NCI-H1694 (cell line): Measurements from ENCODE around the gene TNIK.
"Not testable (repeated sequence)": the region's sequence is repeated elsewhere in the genome, so short reads cannot be mapped to it uniquely, and the experiment has no call there.

Source experiments
- DNase-seq: peaks from one replicate; lab custom pipeline; 2025; lab: John Stamatoyannopoulos, UW

The TNIK gene

GRCh38 chr3:171309906-171310359 is 150.3 kb downstream of the TNIK start:
- no peak for DNase-seq

DNA sequence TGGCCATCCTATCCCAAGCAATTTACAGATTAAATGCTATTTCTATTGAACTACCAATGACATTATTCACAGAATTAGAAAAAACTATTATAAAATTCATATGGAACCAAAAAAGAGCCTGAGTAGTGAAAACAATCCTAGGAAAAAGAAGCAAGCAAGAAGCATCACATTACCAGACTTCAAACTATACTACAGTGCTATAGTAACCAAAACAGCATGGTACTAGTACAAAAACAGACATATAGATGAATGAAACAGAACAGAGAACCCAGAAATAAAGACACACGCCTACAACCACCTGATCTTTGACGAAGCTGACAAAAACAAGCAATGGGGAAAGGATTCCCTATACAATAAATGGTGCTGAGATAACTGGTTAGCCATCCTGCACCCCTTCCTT is 152.2 kb downstream of the TNIK start:
- no peak for DNase-seq

DNA sequence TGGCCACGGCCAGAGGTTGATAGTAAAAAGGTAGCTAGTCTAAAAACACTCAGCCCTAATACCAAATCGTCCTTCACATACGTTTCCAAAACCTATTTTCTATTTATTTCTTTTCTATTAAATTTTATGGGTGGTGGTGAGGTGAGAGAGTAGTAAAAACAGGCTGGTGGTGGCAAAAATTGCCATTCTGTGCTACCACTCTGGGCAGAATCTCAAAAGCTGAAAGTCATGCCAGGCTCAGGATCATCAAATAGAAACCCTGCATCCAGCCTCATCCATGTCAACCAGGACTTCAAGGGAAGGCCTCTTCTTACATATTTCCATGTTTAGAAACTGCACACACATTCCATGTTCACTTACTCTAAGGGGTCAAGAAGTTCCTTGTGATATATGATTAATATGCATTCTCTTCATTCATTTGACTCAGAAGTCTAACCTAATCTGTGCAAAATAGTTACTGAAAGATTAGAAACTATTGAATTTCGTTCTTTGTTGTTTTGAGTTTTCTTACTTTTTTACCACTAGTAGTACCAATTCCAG is 153.1 kb downstream of the TNIK start:
- DNase-seq: no peak

DNA sequence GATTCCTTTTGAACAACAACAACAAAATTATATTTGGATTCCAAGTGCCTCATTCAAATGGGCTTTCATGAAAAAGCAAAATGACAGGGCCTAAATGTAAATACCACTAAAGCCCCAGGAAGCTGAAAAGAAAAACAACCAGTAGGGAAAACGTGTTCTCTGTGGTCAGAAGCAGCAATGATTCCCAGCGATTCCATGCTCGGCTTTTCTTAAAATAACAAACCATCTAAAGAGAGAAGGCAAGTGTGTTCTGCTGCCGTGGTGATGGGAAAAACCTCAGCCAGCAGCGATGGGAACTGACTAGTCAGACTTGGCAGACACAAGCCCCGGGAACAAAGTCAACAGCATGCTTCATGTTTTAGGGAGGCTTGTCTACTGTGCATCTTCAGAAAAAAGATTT is 153.6 kb downstream of the TNIK start:
- DNase-seq: no peak

- DNase-seq: not testable (repeated sequence)
Measured at GRCh38 chr3:171305823-171306222, 154.4 kb downstream of the TNIK start.

- DNase-seq: not testable (repeated sequence)
Measured at GRCh38 chr3:171304498-171304897, 155.7 kb downstream of the TNIK start.

DNA sequence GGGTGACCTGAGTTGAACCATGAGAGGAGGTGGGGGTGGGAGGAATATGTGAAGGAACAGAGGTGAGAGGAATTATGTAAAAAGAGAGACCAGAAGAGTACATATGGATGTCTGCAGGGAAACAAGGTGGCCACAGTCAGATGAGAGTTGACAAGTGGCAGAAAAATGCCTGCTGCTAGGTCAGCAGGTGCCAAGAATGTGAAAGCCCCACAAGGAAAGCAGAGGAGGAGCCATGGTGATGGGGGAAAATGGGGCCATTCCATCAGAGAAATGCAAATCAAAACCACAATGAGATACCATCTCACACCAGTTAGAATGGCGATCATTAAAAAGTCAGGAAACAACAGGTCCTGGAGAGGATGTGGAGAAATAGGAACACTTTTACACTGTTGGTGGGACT is 156.2 kb downstream of the TNIK start:
- DNase-seq: not testable (repeated sequence)

DNA sequence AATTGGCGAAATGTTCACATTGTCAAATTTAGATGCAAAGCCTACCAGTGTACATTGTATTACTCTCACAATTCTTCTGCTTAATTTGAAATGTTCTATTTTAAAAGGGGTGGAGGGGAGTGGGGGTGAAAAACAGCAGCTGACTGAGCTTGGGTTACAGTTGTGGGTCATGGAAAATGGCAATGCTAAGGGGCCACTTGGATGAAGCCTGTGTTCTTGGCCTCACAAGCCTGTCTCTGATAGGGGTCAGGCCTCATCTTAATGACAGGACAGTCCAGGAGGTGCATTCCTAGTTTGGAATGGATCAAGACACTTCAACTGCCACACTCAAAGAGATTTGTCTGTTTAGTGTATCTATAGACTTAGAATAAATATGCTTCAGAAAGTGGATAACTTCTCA is 158.2 kb downstream of the TNIK start:
- no peak for DNase-seq

DNA sequence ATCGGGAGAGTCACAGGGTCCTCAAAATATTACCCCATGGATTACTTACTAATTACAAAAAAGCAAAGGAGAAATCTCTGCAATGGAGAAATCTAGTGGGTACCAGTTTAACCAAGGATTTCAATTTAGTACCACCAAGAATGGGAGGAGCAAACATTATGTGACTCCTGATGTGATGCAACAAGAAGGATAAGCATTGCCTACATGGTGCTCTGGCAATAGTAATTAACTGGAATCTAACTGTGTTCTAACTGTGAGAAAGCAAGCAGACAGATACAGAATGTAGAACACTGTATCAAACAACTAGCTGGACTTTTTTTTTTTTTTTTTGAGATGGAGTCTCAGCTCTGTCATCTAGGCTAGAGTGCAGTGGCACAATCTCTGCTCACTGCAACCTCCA is 159.2 kb downstream of the TNIK start:
- DNase-seq: no peak

GRCh38 chr3:171297951-171298350 is 162.3 kb downstream of the TNIK start:
- no peak for DNase-seq

DNA sequence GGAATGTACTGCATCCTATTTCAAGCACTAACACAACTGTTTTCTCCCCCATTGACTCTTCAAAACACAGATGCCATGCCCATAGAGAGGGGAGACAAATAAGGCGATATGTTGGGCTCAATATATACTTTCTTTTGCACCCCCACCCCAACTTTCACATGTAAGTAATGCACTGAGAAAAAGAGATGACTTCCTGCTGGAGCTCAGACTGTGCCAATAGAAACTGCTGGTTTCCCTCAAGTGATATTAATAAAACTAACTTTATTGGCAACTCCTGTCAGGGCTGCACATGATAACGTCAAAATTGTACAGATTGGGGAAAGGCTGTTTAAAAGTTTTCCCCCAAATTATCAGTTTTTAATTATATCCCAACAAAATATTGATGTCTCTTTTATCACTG is 163.0 kb downstream of the TNIK start:
- DNase-seq: no peak

GRCh38 chr3:171295484-171296373 is 164.5 kb downstream of the TNIK start:
- no peak for DNase-seq

DNA sequence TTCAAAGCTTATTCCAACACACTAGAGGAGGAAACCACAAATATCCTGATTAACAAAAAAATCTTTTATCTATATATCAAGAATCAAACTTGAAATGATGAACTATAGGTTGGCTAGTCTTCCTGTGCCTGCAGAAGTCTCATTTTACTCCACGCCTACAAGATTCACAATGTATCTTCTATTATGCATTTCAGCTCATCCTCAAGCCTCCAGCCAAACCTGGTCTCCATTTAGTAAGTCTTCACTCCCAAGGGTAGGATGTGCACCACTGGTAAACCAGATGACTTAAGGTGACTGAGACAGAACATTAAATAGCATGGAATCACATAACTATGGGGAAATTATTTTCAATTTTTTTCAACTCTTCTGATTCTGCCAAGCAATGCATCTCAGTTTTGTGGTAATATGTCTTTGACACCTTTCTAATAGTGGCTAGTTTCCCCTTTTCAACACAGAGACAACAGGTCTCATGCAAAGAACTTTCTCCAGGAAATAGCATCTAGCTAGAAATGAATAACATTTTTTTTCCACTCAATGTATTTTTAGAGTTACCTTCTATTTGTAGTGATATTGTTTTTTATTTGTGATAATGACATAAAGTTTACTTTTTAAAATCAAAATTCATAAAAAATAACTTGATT is 166.9 kb downstream of the TNIK start:
- no peak for DNase-seq

GRCh38 chr3:171290680-171291079 is 169.5 kb downstream of the TNIK start:
- DNase-seq: no peak

- no peak for DNase-seq
Measured at GRCh38 chr3:171289291-171289690, 170.9 kb downstream of the TNIK start.

- DNase-seq: not testable (repeated sequence)
Measured at GRCh38 chr3:171287761-171288160, 172.4 kb downstream of the TNIK start.

DNA sequence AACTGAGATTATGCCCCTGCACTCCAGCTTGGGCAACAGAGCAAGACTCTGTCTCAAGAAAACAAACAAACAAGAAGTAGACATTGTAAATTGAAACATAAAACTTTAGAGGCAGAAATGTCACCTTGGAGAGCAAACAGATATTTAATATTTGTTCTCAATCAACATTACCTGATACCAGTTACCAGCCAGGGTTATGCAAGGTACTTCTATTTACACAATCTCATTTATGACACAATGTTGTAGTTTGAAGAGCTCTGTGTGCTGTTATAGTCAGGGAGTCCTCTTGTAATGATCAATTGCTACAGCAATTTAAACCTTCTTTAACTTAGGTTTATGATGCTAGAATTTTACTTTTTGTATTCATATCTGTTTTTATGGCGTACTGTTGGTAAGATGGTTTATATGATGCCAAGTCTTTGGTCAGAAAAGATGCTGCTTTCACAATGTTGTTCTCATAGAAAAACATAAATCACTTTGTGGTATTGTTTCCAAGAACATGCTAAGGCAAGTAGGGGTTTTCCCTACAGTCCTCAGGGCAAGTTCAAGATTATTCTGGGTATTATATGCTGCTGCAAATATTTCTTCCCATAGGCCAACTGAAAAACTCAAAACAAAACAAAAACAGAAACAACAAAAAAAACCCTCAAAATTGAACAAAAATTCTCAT is 173.5 kb downstream of the TNIK start:
- no peak for DNase-seq

DNA sequence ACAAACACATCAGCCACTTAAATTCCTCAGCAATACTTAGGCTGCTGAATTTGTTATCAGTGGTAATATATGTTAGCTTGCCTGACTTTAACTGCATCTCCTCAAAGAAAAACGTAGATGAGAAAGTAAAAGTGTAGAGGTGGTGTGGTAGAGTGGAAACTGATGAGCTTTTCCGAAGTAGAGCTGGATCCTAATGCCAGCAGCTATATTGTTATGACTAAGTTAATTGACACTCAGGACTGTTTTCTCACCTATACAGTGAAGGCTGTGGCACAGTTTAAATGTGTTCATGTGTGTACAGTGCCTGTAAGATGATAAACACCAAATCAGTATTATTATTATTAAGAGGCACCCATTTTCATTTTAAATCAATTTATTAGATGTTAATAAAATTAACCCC is 174.9 kb downstream of the TNIK start:
- no peak for DNase-seq

DNA sequence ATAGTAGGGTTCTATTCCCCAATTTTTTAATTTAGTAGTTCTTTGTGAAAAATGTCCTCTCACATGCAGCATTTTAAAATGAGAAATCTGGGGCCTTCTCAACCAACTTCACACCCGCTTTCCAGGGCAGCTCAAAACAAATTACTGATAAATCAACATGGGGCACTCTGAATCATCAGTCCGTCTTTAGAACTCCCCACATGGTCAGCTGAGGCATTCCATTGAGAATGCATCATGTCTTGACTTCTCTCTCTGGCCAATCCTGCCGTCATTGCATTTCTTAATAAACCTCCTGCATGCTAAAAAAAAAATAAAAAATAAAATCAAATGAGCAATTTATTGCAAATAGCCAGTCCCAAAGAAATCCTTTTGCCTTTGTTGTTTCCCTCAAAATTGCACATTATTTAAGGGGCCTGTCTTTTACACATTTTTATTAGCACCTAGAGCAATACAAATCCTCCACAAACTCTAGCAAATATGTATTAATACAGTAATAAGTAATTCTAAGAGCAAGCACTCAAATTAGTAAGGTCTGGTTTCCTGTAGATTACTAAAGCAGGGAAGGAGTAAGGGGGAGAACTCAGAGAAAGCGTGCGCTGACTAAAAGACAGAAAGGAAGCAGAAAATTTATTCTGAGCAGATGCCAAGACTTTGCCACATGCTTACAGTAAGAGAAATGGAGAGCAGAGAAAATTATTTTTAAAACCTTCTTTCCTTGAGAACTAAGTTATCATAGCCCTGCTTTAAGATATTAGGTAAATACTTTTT is 175.7 kb downstream of the TNIK start:
- DNase-seq: no peak

GRCh38 chr3:171283848-171284222 is 176.4 kb downstream of the TNIK start:
- no peak for DNase-seq

- no peak for DNase-seq
Measured at GRCh38 chr3:171283183-171283847, 176.9 kb downstream of the TNIK start.
